ENCODE measurements around the gene TOP1. TPM values are rescaled to one million over a fixed set of nuclear protein-coding genes. Genes with fewer than 3 reads are reported as not detected.

Gene TOP1
- total RNA-seq, 1 donor from 2014 or later: 52.0 TPM

DNA sequence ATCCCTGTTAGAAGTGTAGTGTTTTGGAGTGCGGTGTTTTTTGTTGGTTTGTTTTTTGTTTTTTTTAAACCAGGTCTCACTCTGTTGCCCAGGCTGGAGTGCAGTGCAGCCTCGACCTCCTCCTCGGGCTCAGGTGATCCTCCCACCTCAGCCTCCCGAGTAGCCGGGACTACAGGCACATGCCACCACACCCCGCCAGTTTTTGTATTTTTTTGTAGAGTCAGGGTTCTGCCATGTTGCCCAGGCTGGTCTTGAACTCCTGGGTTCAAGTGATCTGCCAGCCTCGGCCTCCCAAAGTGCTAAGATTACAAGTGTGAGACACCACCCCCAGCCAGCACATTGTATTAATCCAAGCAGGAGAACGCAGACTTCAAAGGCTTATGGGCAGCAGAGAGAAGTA lies 1.3 kb upstream of the TOP1 start:
- Histone ChIP-seq H3K27ac (no peak overlapping the region), H3K4me3 (no peak overlapping the region), H3K36me3 (no peaks in the 10 kb centered on the region), H3K9me3 (no peaks in the 10 kb centered on the region), H3K27me3 (ENCODE audit: low read depth) (no peaks in the 10 kb centered on the region), H3K4me1 (peaks cover 33% of the 10 kb centered on the region)
- intact Hi-C loops (cut with DNase I): no loop called here
- no peak for ATAC-seq
- TF ChIP-seq, protein P1, sequence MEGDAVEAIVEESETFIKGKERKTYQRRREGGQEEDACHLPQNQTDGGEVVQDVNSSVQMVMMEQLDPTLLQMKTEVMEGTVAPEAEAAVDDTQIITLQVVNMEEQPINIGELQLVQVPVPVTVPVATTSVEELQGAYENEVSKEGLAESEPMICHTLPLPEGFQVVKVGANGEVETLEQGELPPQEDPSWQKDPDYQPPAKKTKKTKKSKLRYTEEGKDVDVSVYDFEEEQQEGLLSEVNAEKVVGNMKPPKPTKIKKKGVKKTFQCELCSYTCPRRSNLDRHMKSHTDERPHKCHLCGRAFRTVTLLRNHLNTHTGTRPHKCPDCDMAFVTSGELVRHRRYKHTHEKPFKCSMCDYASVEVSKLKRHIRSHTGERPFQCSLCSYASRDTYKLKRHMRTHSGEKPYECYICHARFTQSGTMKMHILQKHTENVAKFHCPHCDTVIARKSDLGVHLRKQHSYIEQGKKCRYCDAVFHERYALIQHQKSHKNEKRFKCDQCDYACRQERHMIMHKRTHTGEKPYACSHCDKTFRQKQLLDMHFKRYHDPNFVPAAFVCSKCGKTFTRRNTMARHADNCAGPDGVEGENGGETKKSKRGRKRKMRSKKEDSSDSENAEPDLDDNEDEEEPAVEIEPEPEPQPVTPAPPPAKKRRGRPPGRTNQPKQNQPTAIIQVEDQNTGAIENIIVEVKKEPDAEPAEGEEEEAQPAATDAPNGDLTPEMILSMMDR (IDR thresholded peaks at IDR 0.05): no peak
- DNase-seq: no peak

DNA sequence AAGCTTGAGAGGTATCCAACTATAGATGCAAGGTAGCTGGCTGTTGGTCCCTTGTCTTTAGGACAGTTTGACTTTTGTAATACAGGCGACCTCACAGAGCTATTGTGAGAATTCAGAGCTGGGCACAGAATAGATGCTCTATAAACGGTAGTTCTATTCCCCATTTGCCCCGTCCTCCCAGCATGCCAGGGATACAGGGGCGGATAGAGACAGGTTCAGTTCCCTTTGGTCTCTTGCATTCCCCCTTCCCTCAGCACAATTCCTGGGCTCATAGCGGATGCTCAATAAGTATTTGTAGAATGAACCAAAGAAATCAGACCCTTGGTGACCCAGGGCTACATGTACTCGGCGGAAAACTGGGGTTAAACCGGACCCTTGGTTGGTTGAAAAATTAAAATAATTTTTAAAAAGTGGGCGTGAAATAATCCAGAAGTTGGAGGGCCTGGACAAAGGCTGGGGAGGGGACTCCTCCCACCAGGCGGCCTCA lies 707 bp upstream of the TOP1 start:
- peak overlapping the region; percentile 96 for H3K4me3 ChIP-seq
- no peaks in the 10 kb centered on the region for H3K36me3 ChIP-seq
- intact Hi-C loops (cut with DNase I): no loop called here
- H3K27ac ChIP-seq: peak overlapping the region; percentile 100
- no peaks in the 10 kb centered on the region for H3K9me3 ChIP-seq
- DNase-seq (no peak), ATAC-seq (no peak)
- peaks cover 38% of the 10 kb centered on the region for H3K4me1 ChIP-seq
- H3K27me3 ChIP-seq (ENCODE audit: low read depth): no peaks in the 10 kb centered on the region
- TF ChIP-seq, protein P1 (IDR thresholded peaks at IDR 0.05): no peak

DNA sequence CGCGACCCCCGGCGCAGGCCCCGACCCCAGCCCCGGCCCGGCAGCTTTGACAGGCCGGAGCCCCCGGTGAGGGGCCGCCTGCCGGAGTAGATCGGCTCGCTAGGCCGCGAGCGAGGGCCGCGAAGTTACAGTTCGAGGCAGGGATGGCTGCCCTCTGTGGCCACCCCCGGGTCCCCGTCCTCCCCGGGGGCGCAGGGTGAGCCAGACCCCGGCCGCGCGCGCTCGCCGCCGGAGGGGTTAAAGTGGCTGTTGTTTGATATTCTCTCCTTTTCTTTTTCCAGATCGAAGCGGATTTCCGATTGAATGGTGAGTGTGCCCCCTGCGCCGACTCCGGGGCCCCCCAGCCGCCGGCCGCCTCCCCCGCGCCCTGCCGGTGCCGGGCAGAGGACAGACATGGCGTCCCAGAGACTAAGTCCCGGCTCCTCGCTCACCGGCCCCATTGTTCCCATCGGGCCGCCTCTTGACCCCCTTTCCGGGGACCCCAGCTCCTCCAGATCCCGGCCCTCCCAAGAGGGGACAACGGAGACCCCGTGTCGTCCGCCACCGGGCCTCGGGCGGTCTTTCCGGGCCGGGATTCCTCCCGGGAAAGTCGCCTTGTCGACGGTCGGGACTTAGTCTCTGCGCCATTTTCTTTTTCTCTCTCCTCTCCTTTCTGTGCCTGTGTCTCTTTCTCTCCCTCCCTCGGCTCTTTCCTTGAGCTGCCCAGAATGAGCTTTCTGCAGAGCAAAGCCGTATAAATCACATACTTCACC lies 704 bp downstream of the TOP1 start:
- no peaks in the 10 kb centered on the region for H3K27me3 ChIP-seq (ENCODE audit: low read depth)
- DNase-seq (peak; percentile 56), ATAC-seq (peak; percentile 36 to 64)
- H3K9me3 ChIP-seq: no peaks in the 10 kb centered on the region
- intact Hi-C loops (cut with DNase I): no loop called here
- H3K4me3 ChIP-seq: peak overlapping the region; percentile 96
- peaks cover 52% of the 10 kb centered on the region for H3K4me1 ChIP-seq
- no peaks in the 10 kb centered on the region for H3K36me3 ChIP-seq
- H3K27ac ChIP-seq: peak overlapping the region; percentile 100
- TF ChIP-seq, protein P1 (IDR thresholded peaks at IDR 0.05): no peak

DNA sequence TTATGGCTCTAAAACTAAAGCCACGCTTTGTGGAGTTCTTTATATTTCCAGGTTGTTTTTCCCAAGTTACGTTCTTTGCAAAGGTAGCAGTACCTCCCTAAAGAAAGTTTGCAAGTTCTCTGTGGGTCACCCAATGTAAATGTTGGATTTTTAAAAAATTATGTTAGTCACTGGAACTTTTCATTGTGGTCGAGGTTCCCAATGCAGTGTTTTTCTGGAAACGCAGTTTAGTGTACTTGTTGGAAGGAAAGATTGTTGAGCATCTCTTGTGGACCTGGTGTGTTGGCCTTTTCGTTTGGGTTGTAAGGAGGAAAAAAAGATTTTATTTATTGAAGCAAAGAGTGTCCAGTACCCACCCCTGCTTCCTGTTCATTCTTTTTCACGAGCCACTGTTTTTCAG lies 1.4 kb downstream of the TOP1 start:
- no peaks in the 10 kb centered on the region for H3K9me3 ChIP-seq
- TF ChIP-seq, protein P1 (IDR thresholded peaks at IDR 0.05): no peak
- H3K4me3 ChIP-seq: peak overlapping the region; percentile 96
- intact Hi-C loops (cut with DNase I): no loop called here
- no peaks in the 10 kb centered on the region for H3K27me3 ChIP-seq (ENCODE audit: low read depth)
- no peak for ATAC-seq
- no peak for DNase-seq
- peak overlapping the region; percentile 100 for H3K27ac ChIP-seq
- peaks cover 53% of the 10 kb centered on the region for H3K4me1 ChIP-seq
- H3K36me3 ChIP-seq: no peaks in the 10 kb centered on the region

DNA sequence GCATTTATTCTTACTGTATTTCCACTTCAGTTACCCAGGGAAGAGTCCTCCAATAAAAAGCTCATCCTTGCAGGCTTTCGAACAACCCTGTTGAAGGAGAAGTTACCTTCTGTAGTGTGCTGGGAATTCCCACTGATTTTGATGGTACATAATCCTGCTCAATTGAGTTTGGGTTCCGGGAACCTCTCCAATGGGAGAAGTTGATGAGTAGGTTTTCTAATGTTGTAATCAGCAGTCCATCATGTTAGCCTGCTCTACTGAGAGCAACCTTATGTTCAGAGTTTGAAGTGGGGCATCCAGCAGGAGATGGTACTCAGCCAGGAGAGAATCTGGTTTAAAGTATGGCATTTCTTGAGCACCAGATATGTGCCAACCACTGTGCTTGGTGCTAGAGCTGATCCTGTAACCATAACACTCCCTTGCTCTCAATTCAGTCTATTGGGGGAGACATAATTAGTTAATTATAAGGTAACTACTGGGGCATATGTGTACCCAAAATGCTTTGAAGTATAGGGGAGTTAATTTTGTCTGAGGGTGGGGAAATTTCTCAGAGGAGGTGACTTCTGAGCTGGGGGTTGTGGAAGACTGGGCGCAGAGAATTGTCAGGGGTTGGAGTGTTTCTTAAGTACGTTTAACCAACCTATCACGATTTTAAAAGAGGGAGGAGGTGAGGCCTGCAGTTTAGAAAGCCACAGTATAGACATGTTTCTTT lies 2.1 kb downstream of the TOP1 start:
- TF ChIP-seq, protein P1 (IDR thresholded peaks at IDR 0.05): no peak

More for the DNA sequence above, 2.1 kb downstream of the TOP1 start:
- peak overlapping the region; percentile 100 for H3K27ac ChIP-seq
- peak overlapping the region; percentile 96 for H3K4me3 ChIP-seq
- H3K36me3 ChIP-seq: no peaks in the 10 kb centered on the region
- ATAC-seq (peak in 1 of 2 donors; percentile 37), DNase-seq (no peak)
- peaks cover 53% of the 10 kb centered on the region for H3K4me1 ChIP-seq
- intact Hi-C loops (cut with DNase I): no loop called here
- H3K9me3 ChIP-seq: no peaks in the 10 kb centered on the region
- H3K27me3 ChIP-seq (ENCODE audit: low read depth): no peaks in the 10 kb centered on the region
